ENCODE measurements around the gene MATCAP1. TPM values are rescaled to one million over a fixed set of nuclear protein-coding genes. Genes with fewer than 3 reads are reported as not detected.

The MATCAP1 gene
- total RNA-seq, 4 donors from 2014 or later, result 20.3 to 50.0 (median 32.4) TPM

DNA sequence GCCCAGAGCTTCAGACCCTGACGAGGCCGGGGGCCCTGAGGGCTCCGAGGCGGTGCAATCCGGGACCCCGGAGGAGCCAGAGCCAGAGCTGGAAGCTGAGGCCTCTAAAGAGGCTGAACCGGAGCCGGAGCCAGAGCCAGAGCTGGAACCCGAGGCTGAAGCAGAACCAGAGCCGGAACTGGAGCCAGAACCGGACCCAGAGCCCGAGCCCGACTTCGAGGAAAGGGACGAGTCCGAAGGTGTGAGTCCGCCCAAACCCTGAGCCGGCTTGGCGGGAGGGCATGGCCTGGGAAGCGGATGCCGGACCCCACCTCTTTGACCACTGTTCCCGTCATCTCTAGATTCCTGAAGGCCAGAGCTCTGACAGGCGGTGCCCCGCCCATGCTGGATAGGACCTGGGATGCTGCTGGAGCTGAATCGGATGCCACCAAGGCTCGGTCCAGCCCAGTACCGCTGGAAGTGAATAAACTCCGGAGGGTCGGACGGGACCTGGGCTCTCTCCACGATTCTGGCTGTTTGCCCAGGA is 9.0 kb downstream of the MATCAP1 start:
- intact Hi-C loops (cut with DNase I), result no loop called here
- TF ChIP-seq, protein P1, sequence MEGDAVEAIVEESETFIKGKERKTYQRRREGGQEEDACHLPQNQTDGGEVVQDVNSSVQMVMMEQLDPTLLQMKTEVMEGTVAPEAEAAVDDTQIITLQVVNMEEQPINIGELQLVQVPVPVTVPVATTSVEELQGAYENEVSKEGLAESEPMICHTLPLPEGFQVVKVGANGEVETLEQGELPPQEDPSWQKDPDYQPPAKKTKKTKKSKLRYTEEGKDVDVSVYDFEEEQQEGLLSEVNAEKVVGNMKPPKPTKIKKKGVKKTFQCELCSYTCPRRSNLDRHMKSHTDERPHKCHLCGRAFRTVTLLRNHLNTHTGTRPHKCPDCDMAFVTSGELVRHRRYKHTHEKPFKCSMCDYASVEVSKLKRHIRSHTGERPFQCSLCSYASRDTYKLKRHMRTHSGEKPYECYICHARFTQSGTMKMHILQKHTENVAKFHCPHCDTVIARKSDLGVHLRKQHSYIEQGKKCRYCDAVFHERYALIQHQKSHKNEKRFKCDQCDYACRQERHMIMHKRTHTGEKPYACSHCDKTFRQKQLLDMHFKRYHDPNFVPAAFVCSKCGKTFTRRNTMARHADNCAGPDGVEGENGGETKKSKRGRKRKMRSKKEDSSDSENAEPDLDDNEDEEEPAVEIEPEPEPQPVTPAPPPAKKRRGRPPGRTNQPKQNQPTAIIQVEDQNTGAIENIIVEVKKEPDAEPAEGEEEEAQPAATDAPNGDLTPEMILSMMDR (IDR thresholded peaks at IDR 0.05), result no peak
- TF ChIP-seq POLR2A (IDR thresholded peaks at IDR 0.05), result no peak
- Histone ChIP-seq H3K4me3 (replicated peaks in 1 of 3) (peak overlapping the region in 2 of 3 donors; percentile 8 to 32), H3K4me1 (peaks cover 33 to 49% of the 10 kb centered on the region in 2 donors), H3K27me3 (no peaks in the 10 kb centered on the region), H3K9me3 (no peaks in the 10 kb centered on the region), H3K36me3 (no peaks in the 10 kb centered on the region), H3K27ac (peak overlapping the region; percentile 77 to 94 (median 92))
- no peak for DNase-seq
- WGBS, 2 donors, result 34 to 62% methylated on average over 11 to 17 of the region's 31 CpGs

GRCh38 chr16:67173808-67174705 is 9.7 kb downstream of the MATCAP1 start:
- Histone ChIP-seq H3K4me3 (replicated peaks in 1 of 3) (peak overlapping the region; percentile 8 to 32 (median 31)), H3K4me1 (peaks cover 39 to 55% of the 10 kb centered on the region in 2 donors), H3K9me3 (no peaks in the 10 kb centered on the region), H3K27me3 (no peaks in the 10 kb centered on the region), H3K27ac (peak overlapping the region; percentile 77 to 94 (median 92)), H3K36me3 (no peaks in the 10 kb centered on the region)
- peak; percentile 96 to 97 for DNase-seq
- intact Hi-C loops (cut with DNase I), result no loop called here
- WGBS, 2 donors, result 0 to 1% methylated on average over 16 of the region's 71 CpGs
- peak; percentile 27 to 82 for TF ChIP-seq POLR2A (IDR thresholded peaks at IDR 0.05)
- TF ChIP-seq, protein P1 (IDR thresholded peaks at IDR 0.05), result peak in 2 of 6 experiments; percentile 38 to 44

GRCh38 chr16:67173323-67173722 is 10.4 kb downstream of the MATCAP1 start:
- no peak for TF ChIP-seq POLR2A (IDR thresholded peaks at IDR 0.05)
- TF ChIP-seq, protein P1 (IDR thresholded peaks at IDR 0.05), result no peak
- Histone ChIP-seq H3K9me3 (no peaks in the 10 kb centered on the region), H3K27me3 (no peaks in the 10 kb centered on the region), H3K36me3 (no peaks in the 10 kb centered on the region), H3K27ac (peak overlapping the region; percentile 77 to 94 (median 92)), H3K4me3 (replicated peaks in 1 of 3) (peak overlapping the region in 1 of 3 donors; percentile 32), H3K4me1 (peaks cover 34 to 48% of the 10 kb centered on the region in 2 donors)
- WGBS, 2 donors, result 86 to 88% methylated on average over 1 of the region's 1 CpG
- intact Hi-C loops (cut with DNase I), result no loop called here
- DNase-seq, result no peak

- peaks cover 28 to 41% of the 10 kb centered on the region in 2 donors for H3K4me1 ChIP-seq
- WGBS, 2 donors, result 50 to 59% methylated on average over 12 to 14 of the region's 14 CpGs
- no peak for DNase-seq
These were observed 12.7 kb downstream of the MATCAP1 start for GRCh38 chr16:67170949-67171649.

More at GRCh38 chr16:67170949-67171649, 12.7 kb downstream of the MATCAP1 start:
- TF ChIP-seq, protein P1 (IDR thresholded peaks at IDR 0.05), result no peak
- TF ChIP-seq POLR2A (IDR thresholded peaks at IDR 0.05), result peak in 1 of 2 donors; percentile 0
- Histone ChIP-seq H3K27me3 (no peaks in the 10 kb centered on the region), H3K9me3 (no peaks in the 10 kb centered on the region), H3K36me3 (no peaks in the 10 kb centered on the region), H3K27ac (peak overlapping the region; percentile 76 to 97 (median 91)), H3K4me3 (replicated peaks in 1 of 3) (peak overlapping the region in 1 of 3 donors; percentile 48)
- intact Hi-C loops (cut with DNase I), result no loop called here

All from thyroid gland (tissue), 4 donors.